HCT116 (cell line): ENCODE results near the gene PKD2L2. TPM values are rescaled to one million over a fixed set of nuclear protein-coding genes. Genes with fewer than 3 reads are reported as not detected.
"Not testable (repeated sequence)": the region's sequence is repeated elsewhere in the genome, so short reads cannot be mapped to it uniquely, and the experiment has no call there.

Experiments used
- ATAC-seq: fragments of 200-7000 bp; cut with Tn5 transposase; 2 replicates; pipeline ENCODE4 v1.9.1; 2020; ENCODE audit warnings: mild to moderate bottlenecking, moderate library complexity
- BruUV-seq: library from RNA; stranded (reverse); fragments of 400-500 nt; replicated peaks from 2 replicates; lab custom pipeline; 2021; lab: Mats Ljungman, UMichigan
- CTCF ChIA-PET: fragments of 300-600 bp; sonication (Branson Sonifier 250); formaldehyde crosslinking; loops from one replicate; lab custom pipeline; 2021; ENCODE audit warnings: antibody characterized with exemption; lab: Charles Lee
- POLR2A ChIA-PET: fragments of 300-600, 350-600 bp; sonication (Branson Sonifier 250); formaldehyde crosslinking; loops from one replicate; lab custom pipeline; 2021; ENCODE audit warnings: antibody characterized with exemption; lab: Charles Lee
- RAD21 ChIA-PET, 2 experiments: fragments of 300-600 bp; sonication (Branson Sonifier 250); formaldehyde crosslinking; loops; one replicate each; lab custom pipeline; 2023; ENCODE audit warnings: low total read pairs in 2 of 2; ENCODE audit not compliant: uncharacterized antibody in 2 of 2, unreplicated experiment in 2 of 2, low non-redundant PET in 1 of 2; lab: Charles Lee
- DNase-seq: peaks from one replicate; pipeline ENCODE4 v3.0.0-alpha.2; 2010; ENCODE audit warnings: low read depth, low spot score
- H2AFZ ChIP-seq: fragments of 200-600 bp; shearing (Covaris generic), sonication (generic); 2 replicates; pipeline ENCODE4 v1.6.1; 2017; ENCODE audit warnings: low read depth, mixed run types, mixed read lengths, antibody characterized with exemption, low read length; ENCODE audit not compliant: poor library complexity, severe bottlenecking
- H3K27ac ChIP-seq: 2 replicates; pipeline ENCODE4 v1.5.1; 2012; ENCODE audit warnings: low read depth, low read length
- H3K27me3 ChIP-seq: fragments of 200-600 bp; sonication (generic); 2 replicates; pipeline ENCODE4 v1.6.1; 2016; ENCODE audit warnings: mixed run types, low read length, mixed read lengths; ENCODE audit not compliant: insufficient read depth
- H3K36me3 ChIP-seq, 2 experiments: fragments of 200-500 bp in 1 of 2; fragments of 200-600 bp in 1 of 2; sonication (Bioruptor generic) in 1 of 2; sonication (generic) in 1 of 2; 2 replicates each; pipeline versions ENCODE4 v1.5.1 to v1.6.1; 2014 to 2016; ENCODE audit warnings: low read length in 2 of 2, inconsistent platforms in 1 of 2, mixed read lengths in 1 of 2, mixed run types in 1 of 2; ENCODE audit not compliant: insufficient read depth in 2 of 2, control insufficient read depth in 1 of 2
- H3K4me1 ChIP-seq, 2 experiments: fragments of 200-600 bp in 1 of 2; sonication (generic) in 1 of 2; 2 replicates each; pipeline versions ENCODE4 v1.5.1 to v1.6.1; 2012 to 2017; ENCODE audit warnings: low read length in 2 of 2, inconsistent platforms in 1 of 2, mild to moderate bottlenecking in 1 of 2, mixed read lengths in 1 of 2, mixed run types in 1 of 2, moderate library complexity in 1 of 2; ENCODE audit not compliant: insufficient read depth in 2 of 2, control insufficient read depth in 1 of 2
- H3K4me2 ChIP-seq: fragments of 200-600 bp; sonication (generic); 2 replicates; pipeline ENCODE4 v1.6.1; 2017; ENCODE audit warnings: mixed run types, low read length, mixed read lengths
- H3K4me3 ChIP-seq, 2 experiments: fragments of 200-600 bp in 1 of 2; sonication (generic) in 1 of 2; replicated peaks in 1 of 2; 2 replicates each; pipeline ENCODE4 v1.5.1; 2011 to 2016; ENCODE audit warnings: low read length in 2 of 2, control low read depth in 1 of 2, low read depth in 1 of 2, mild to moderate bottlenecking in 1 of 2, mixed read lengths in 1 of 2, mixed run types in 1 of 2
- H3K79me2 ChIP-seq: fragments of 200-600 bp; sonication (generic); 2 replicates; pipeline ENCODE4 v1.6.1; 2017; ENCODE audit warnings: mild to moderate bottlenecking, mixed run types, low read length, moderate library complexity, mixed read lengths; ENCODE audit not compliant: insufficient read depth
- H3K9ac ChIP-seq: fragments of 200-600 bp; sonication (generic); 2 replicates; pipeline ENCODE4 v1.6.1; 2016; ENCODE audit warnings: low read length, mixed read lengths
- H3K9me2 ChIP-seq: fragments of 200-600 bp; sonication (generic), shearing (Covaris generic); 2 replicates; pipeline ENCODE4 v1.6.1; 2017; ENCODE audit warnings: mixed run types, mild to moderate bottlenecking, moderate library complexity; ENCODE audit not compliant: insufficient read depth
- H3K9me3 ChIP-seq, 2 experiments: fragments of 200-500 bp in 1 of 2; fragments of 200-600 bp in 1 of 2; sonication (Bioruptor generic) in 1 of 2; sonication (generic) in 1 of 2; 2 replicates each; pipeline ENCODE4 v1.6.1; 2014 to 2017; ENCODE audit warnings: low read length in 2 of 2, mixed read lengths in 2 of 2, inconsistent platforms in 1 of 2, low read depth in 1 of 2, mild to moderate bottlenecking in 1 of 2, mixed run types in 1 of 2, moderate library complexity in 1 of 2; ENCODE audit not compliant: control insufficient read depth in 1 of 2, insufficient read depth in 1 of 2
- H4K20me1 ChIP-seq: fragments of 200-600 bp; sonication (generic), shearing (Covaris generic); 2 replicates; pipeline ENCODE4 v1.6.1; 2017; ENCODE audit warnings: mixed run types, mild to moderate bottlenecking, moderate library complexity; ENCODE audit not compliant: insufficient read depth
- CBX3 ChIP-seq: IDR thresholded peaks from 2 replicates; pipeline ENCODE4 v1.6.1; 2012; ENCODE audit warnings: low read depth
- CTCF ChIP-seq, 3 experiments: fragments of 200-600 bp in 1 of 3; sonication (generic) in 1 of 3; IDR thresholded peaks in 2 of 3; conservative IDR thresholded peaks in 1 of 3; 2 replicates each; pipeline ENCODE4 v1.5.1; 2012 to 2017; ENCODE audit warnings: low read depth in 2 of 3, low read length in 2 of 3, antibody characterized with exemption in 1 of 3, borderline replicate concordance in 1 of 3, control low read depth in 1 of 3, mild to moderate bottlenecking in 1 of 3, mixed read lengths in 1 of 3, mixed run types in 1 of 3, moderate library complexity in 1 of 3; ENCODE audit not compliant: insufficient read depth in 1 of 3
- EGR1 ChIP-seq: IDR thresholded peaks from 2 replicates; pipeline ENCODE4 v1.6.1; 2012; ENCODE audit warnings: low read depth
- EZH2 ChIP-seq: fragments of 200-600 bp; sonication (generic); IDR thresholded peaks from 2 replicates; pipeline ENCODE4 v1.6.1; 2017; ENCODE audit warnings: antibody characterized with exemption, mixed run types
- EZH2phosphoT487 ChIP-seq: fragments of 200-600 bp; IDR thresholded peaks from 2 replicates; pipeline ENCODE4 v1.6.1; 2018; ENCODE audit warnings: antibody characterized with exemption, borderline replicate concordance
- FOSL1 ChIP-seq: IDR thresholded peaks from 2 replicates; pipeline ENCODE4 v1.6.1; 2012; ENCODE audit warnings: low read depth
- JUND ChIP-seq: IDR thresholded peaks from 2 replicates; pipeline ENCODE4 v1.6.1; 2012
- MAX ChIP-seq: IDR thresholded peaks from 2 replicates; pipeline ENCODE4 v1.6.1; 2012
- POLR2AphosphoS5 ChIP-seq: IDR thresholded peaks from 2 replicates; pipeline ENCODE4 v1.6.1; 2011; ENCODE audit warnings: mild to moderate bottlenecking, low read depth, low read length, moderate library complexity
- SIN3A ChIP-seq: IDR thresholded peaks from 2 replicates; pipeline ENCODE4 v1.6.1; 2012; ENCODE audit warnings: low read depth
- SP1 ChIP-seq: IDR thresholded peaks from 2 replicates; pipeline ENCODE4 v1.6.1; 2012; ENCODE audit warnings: low read depth
- SRF ChIP-seq: IDR thresholded peaks from 2 replicates; pipeline ENCODE4 v1.6.1; 2012; ENCODE audit warnings: low read depth
- TCF7L2 ChIP-seq: IDR thresholded peaks from 2 replicates; pipeline ENCODE4 v1.7.0; 2011; ENCODE audit warnings: borderline replicate concordance, inconsistent platforms; ENCODE audit not compliant: insufficient read depth, insufficient read length; ENCODE audit errors: extremely low read depth
- ZFX ChIP-seq: fragments of 450-650 bp; IDR thresholded peaks from 2 replicates; pipeline ENCODE4 v1.6.1; 2017
- ZNF274 ChIP-seq: fragments of 200-500 bp; sonication (Bioruptor generic); IDR thresholded peaks from 2 replicates; pipeline ENCODE4 v1.6.1; 2014; ENCODE audit warnings: mild to moderate bottlenecking, low read depth, low read length, inconsistent platforms
- intact Hi-C: fragments of 100-400 bp; cut with micrococcal nuclease; formaldehyde crosslinking; loops from 2 replicates; pipeline ENCODE4 v1.10.0; 2022
- total RNA-seq: library from RNA; stranded (reverse); gene quantifications from one replicate; pipeline ENCODE4 v1.2.1, GENCODE V29; 2021; ENCODE audit not compliant: unreplicated experiment

Gene PKD2L2
- total RNA-seq, 1 experiment from 2014 or later: not detected

- no peak for TF ChIP-seq MAX
- TF ChIP-seq SRF: no peak
- TF ChIP-seq JUND: no peak
- TF ChIP-seq FOSL1: no peak
- no peak for TF ChIP-seq TCF7L2
- TF ChIP-seq, all 23 proteins: peak for 0
These were observed 70.9 kb downstream of the PKD2L2 start (continued) for GRCh38 chr5:137960141-137960540.

- intact Hi-C loops: no loop called here
- Histone ChIP-seq H3K9ac (no peak overlapping the region), H3K9me2 (no peaks in the 10 kb centered on the region), H3K4me2 (no peak overlapping the region), H3K9me3 (no peaks in the 10 kb centered on the region), H4K20me1 (no peaks in the 10 kb centered on the region), H3K27ac (no peak overlapping the region)
- DNase-seq: no peak
- BruUV-seq: no TSS peak
- no peak for TF ChIP-seq ZFX
- no peak for TF ChIP-seq CBX3
- TF ChIP-seq FOSL1: no peak
- no peak for TF ChIP-seq EZH2
- no peak for TF ChIP-seq SP1
- TF ChIP-seq EGR1: no peak
- TF ChIP-seq EZH2phosphoT487: no peak
- no peak for TF ChIP-seq POLR2AphosphoS5
- TF ChIP-seq SIN3A: no peak
- no peak for TF ChIP-seq CTCF (IDR thresholded peaks at IDR 0.05 in 2 of 3, conservative IDR thresholded peaks at IDR 0.05 in 1 of 3; ENCODE audit: borderline replicate concordance in 1 of 3, insufficient read depth in 1 of 3, low read depth in 2 of 3, low read length in 2 of 3)
- TF ChIP-seq JUND: no peak
- TF ChIP-seq ZNF274: no peak
- TF ChIP-seq TCF7L2: no peak
- TF ChIP-seq SRF: no peak
- TF ChIP-seq, all 23 proteins: peak for 0
- Histone ChIP-seq H3K4me1 (no peaks in the 10 kb centered on the region), H2AFZ (no peak overlapping the region), H3K79me2 (no peaks in the 10 kb centered on the region), H3K36me3 (peaks cover 8 to 10% of the 10 kb centered on the region in 2 experiments; a peak in 3 of 4 replicates), H3K4me3 (no peak overlapping the region), H3K27me3 (no peaks in the 10 kb centered on the region)
- ChIA-PET POLR2A (no interaction called here), CTCF (no interaction called here), RAD21 (no interaction called here)
- ATAC-seq: no peak
These were observed 71.6 kb downstream of the PKD2L2 start for GRCh38 chr5:137960819-137961218.

- H3K4me3 ChIP-seq, DNase-seq, H3K4me1 ChIP-seq, H3K9ac ChIP-seq, POLR2A ChIA-PET, intact Hi-C loops, CTCF ChIA-PET, H3K27me3 ChIP-seq, ATAC-seq, H3K9me2 ChIP-seq, H3K9me3 ChIP-seq, H3K79me2 ChIP-seq, H2AFZ ChIP-seq, RAD21 ChIA-PET, H3K4me2 ChIP-seq, H3K27ac ChIP-seq, H4K20me1 ChIP-seq, H3K36me3 ChIP-seq, BruUV-seq: not testable (repeated sequence)
These were observed 81.1 kb downstream of the PKD2L2 start for GRCh38 chr5:137970384-137970783.
